ENCODE data around the gene TFDP2. TPM values are rescaled to one million over a fixed set of nuclear protein-coding genes. Genes with fewer than 3 reads are reported as not detected.

TFDP2 gene
- total RNA-seq, 1 experiment from 2014 or later, result 55.4 TPM

GRCh38 chr3:141996437-141996836 is 152.9 kb downstream of the TFDP2 start:
- H4K20me1 ChIP-seq (ENCODE audit: insufficient read depth), result no peaks in the 10 kb centered on the region
- RAD21 ChIA-PET (ENCODE audit: low non-redundant PET in 1 of 2, low total read pairs in 2 of 2, uncharacterized antibody in 2 of 2, unreplicated experiment in 2 of 2), result no interaction called here
- intact Hi-C loops (cut with micrococcal nuclease), result loop anchor here (5.0 to 10.0 kb wide), 2 partner anchors 259 to 532 kb away; partner anchors contain the start of gene RNF7
- no peaks in the 10 kb centered on the region for H3K36me3 ChIP-seq (ENCODE audit: control insufficient read depth in 1 of 2, insufficient read depth in 2 of 2, low read length in 2 of 2)
- CTCF ChIA-PET, result no interaction called here
- H3K4me2 ChIP-seq (ENCODE audit: low read length), result no peak overlapping the region
- H3K79me2 ChIP-seq (ENCODE audit: insufficient read depth, low read length), result no peaks in the 10 kb centered on the region
- no peaks in the 10 kb centered on the region for H3K9me2 ChIP-seq (ENCODE audit: insufficient read depth)
- POLR2A ChIA-PET, result no interaction called here
- H3K4me1 ChIP-seq (ENCODE audit: control insufficient read depth in 1 of 2, insufficient read depth in 2 of 2, low read length in 2 of 2), result peaks cover 7 to 14% of the 10 kb centered on the region in 2 experiments; a peak in 3 of 4 replicates
- no peaks in the 10 kb centered on the region for H3K27me3 ChIP-seq (ENCODE audit: insufficient read depth, low read length)
- no peak for TF ChIP-seq EZH2 (IDR thresholded peaks at IDR 0.05)
- no peak for TF ChIP-seq ELF1 (IDR thresholded peaks at IDR 0.05; ENCODE audit: borderline replicate concordance, low read depth)
- no peak for TF ChIP-seq POLR2AphosphoS5 (IDR thresholded peaks at IDR 0.05; ENCODE audit: low read depth, low read length)
- TF ChIP-seq SIN3A (IDR thresholded peaks at IDR 0.05; ENCODE audit: low read depth), result no peak
- TF ChIP-seq ZNF274 (IDR thresholded peaks at IDR 0.05; ENCODE audit: low read depth, low read length), result no peak
- no peak for TF ChIP-seq YY1 (IDR thresholded peaks at IDR 0.05; ENCODE audit: extremely low read depth, insufficient replicate concordance, low read depth, low read length)
- TF ChIP-seq TCF7L2 (IDR thresholded peaks at IDR 0.05; ENCODE audit: borderline replicate concordance, extremely low read depth, insufficient read depth, insufficient read length), result no peak
- TF ChIP-seq MAX (IDR thresholded peaks at IDR 0.05), result no peak
- no peak for TF ChIP-seq CEBPB (IDR thresholded peaks at IDR 0.05; ENCODE audit: low read depth)
- no peak for TF ChIP-seq REST (IDR thresholded peaks at IDR 0.05; ENCODE audit: low read depth)
- no peak for TF ChIP-seq CBX3 (IDR thresholded peaks at IDR 0.05; ENCODE audit: low read depth)
- no peak for TF ChIP-seq EGR1 (IDR thresholded peaks at IDR 0.05; ENCODE audit: low read depth)
- no peak for TF ChIP-seq JUND (IDR thresholded peaks at IDR 0.05)
- no peak for TF ChIP-seq SRF (IDR thresholded peaks at IDR 0.05; ENCODE audit: low read depth)
- TF ChIP-seq CTCF (IDR thresholded peaks at IDR 0.05 in 2 of 3, conservative IDR thresholded peaks at IDR 0.05 in 1 of 3; ENCODE audit: borderline replicate concordance in 1 of 3, insufficient read depth in 1 of 3, low read depth in 2 of 3, low read length in 2 of 3), result no peak
- no peak for TF ChIP-seq FOSL1 (IDR thresholded peaks at IDR 0.05; ENCODE audit: low read depth)
- TF ChIP-seq SP1 (IDR thresholded peaks at IDR 0.05; ENCODE audit: low read depth), result no peak
- no peak for TF ChIP-seq EZH2phosphoT487 (IDR thresholded peaks at IDR 0.05; ENCODE audit: borderline replicate concordance)
- TF ChIP-seq ZBTB33 (IDR thresholded peaks at IDR 0.05; ENCODE audit: extremely low read depth, insufficient replicate concordance, low read length), result no peak
- H3K27ac ChIP-seq (ENCODE audit: low read depth, low read length), result no peak overlapping the region
- BruUV-seq (replicated peaks), result no TSS peak
- no peaks in the 10 kb centered on the region for H3K9me3 ChIP-seq (ENCODE audit: control insufficient read depth in 1 of 2, insufficient read depth in 1 of 2, low read depth in 1 of 2, low read length in 2 of 2)
- DNase-seq (ENCODE audit: low read depth, low spot score) (no peak), ATAC-seq (no peak)
- H3K4me3 ChIP-seq (replicated peaks in 1 of 2; ENCODE audit: low read depth in 1 of 2, low read length in 2 of 2), result no peak overlapping the region
- no peak overlapping the region for H3K9ac ChIP-seq (ENCODE audit: low read length)
- no peak overlapping the region for H2AFZ ChIP-seq (ENCODE audit: low read depth, low read length, poor library complexity, severe bottlenecking)

Measured in HCT116 (cell line).